GM18868 (cell line): ENCODE measurements around the gene SHTN1.

Source experiments
- ATAC-seq: cut with Tn5 transposase; IDR thresholded peaks from one replicate; pipeline ENCODE4 v1.9.1; 2021; ENCODE audit warnings: mild to moderate bottlenecking, moderate library complexity; ENCODE audit not compliant: unreplicated experiment

Gene SHTN1

GRCh38 chr10:116919164-116919563 lies 85.8 kb downstream of the SHTN1 start:
- ATAC-seq = no peak

- ATAC-seq = no peak
Observed at GRCh38 chr10:116918583-116918982, 86.4 kb downstream of the SHTN1 start.

GRCh38 chr10:116917481-116917880 lies 87.5 kb downstream of the SHTN1 start:
- no peak for ATAC-seq

DNA sequence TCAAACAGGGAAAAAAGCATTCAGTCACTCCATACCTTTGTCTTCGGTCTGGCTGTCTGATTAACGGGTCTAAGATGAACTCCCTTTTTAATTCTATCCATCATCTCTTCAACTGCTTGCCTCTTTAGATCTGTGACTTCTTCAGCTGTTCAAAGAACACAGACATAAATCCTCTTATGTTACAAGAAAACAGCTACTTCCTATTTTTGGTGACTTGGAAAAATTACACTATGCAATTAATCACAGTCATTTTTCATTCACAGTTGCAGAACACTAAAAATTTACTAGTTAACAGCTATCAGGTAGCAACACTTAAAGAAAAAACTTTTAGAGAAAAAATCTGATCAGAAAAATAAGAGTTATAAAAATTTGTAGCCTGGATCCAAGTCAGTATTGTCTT lies 89.6 kb downstream of the SHTN1 start:
- no peak for ATAC-seq

DNA sequence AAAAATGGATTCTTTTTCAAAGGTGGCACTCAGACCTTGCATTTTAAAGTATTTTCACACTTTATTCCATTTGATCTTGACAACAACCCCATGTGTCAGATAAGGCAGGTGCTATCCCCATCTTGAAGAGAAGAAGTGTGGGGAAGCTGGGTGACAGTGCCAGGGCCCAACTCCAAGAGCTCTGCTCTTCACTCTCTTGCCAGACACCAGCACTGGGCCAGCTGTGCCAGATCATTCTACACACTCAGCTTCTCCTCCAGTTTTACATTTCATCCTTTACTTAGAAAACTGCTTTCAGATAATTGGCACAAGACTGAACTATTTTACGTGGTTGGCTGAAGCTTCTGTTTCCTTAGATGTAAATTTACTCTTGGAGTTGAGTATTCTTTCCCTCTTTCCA lies 91.3 kb downstream of the SHTN1 start:
- no peak for ATAC-seq

DNA sequence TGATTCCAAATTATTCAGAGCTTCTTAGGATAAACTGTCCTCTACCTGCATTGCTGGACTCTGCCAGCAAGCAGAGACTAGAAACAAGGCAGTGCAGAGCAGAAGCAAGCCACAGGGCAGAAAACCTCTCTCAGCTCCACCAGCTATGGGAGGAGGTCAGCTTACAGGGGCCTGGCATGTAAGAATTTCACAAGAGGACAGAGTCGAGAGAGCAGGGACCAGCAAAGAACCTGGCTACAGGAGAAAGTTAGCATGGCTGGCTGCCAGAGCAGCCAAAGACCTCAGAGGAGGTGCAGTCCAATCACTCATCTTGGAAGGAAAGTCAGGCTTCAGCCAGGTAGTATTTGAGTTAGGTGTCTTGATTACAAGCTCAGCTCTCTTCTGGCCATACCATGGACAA lies 92.8 kb downstream of the SHTN1 start:
- no peak for ATAC-seq

DNA sequence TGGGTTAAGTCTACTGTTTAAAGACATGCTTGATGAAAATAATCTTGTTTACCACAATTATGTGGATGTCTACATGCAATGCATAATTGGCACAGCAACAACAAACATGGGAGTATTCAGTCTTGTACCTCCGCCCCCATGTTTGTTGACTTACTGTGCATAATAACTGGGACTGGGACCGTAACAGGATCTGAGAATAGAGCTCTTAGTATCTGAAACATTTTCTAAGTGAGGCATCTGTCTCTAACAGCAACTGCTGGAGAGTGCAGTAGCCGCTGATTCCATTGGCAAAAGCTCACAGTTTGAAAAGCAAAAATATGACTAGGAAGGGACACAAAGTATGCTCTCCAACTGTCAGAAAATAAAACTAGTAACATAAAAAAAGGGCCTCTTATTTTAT lies 94.1 kb downstream of the SHTN1 start:
- ATAC-seq = no peak

DNA sequence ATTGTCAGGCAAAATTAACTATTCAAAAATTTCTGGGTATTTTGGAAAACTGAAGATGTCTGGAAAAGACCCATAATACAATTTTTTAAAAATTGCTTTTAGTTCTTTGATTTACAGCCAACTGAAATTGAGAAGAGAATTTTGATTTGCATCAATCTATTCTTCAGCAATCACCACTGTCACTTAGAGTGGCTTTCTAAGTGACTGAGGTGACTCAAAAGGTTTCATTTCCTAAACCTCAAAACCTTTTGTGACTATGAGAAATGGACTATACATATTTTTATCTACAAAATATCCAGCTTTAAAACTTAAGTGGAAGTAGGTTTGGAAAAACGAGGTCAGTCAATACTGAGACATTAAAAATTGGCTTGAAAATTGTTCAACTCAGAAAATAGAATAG lies 95.7 kb downstream of the SHTN1 start:
- ATAC-seq = peak; percentile 48

GRCh38 chr10:116907245-116907987 lies 97.6 kb downstream of the SHTN1 start:
- no peak for ATAC-seq

DNA sequence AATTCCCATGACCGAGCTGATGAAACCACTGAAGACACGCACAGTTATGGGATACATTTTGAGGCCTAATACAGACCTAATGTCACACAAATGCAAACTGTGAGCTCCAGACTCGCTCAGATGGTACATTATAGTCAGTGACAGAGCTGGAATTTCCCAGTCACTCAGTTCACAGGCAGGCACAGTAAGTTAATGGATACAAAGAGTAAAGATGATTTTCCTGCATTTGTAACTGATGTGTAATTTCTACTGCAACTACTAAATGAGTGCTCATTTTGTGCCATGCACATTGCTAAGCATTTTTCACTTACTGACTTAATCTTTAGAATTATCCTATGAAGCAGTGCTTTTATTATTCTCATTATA lies 99.2 kb downstream of the SHTN1 start:
- ATAC-seq = no peak

GRCh38 chr10:116899626-116900025 lies 105.4 kb downstream of the SHTN1 start:
- ATAC-seq = no peak

- ATAC-seq = no peak
Observed at GRCh38 chr10:116893686-116894037, 111.3 kb downstream of the SHTN1 start.

DNA sequence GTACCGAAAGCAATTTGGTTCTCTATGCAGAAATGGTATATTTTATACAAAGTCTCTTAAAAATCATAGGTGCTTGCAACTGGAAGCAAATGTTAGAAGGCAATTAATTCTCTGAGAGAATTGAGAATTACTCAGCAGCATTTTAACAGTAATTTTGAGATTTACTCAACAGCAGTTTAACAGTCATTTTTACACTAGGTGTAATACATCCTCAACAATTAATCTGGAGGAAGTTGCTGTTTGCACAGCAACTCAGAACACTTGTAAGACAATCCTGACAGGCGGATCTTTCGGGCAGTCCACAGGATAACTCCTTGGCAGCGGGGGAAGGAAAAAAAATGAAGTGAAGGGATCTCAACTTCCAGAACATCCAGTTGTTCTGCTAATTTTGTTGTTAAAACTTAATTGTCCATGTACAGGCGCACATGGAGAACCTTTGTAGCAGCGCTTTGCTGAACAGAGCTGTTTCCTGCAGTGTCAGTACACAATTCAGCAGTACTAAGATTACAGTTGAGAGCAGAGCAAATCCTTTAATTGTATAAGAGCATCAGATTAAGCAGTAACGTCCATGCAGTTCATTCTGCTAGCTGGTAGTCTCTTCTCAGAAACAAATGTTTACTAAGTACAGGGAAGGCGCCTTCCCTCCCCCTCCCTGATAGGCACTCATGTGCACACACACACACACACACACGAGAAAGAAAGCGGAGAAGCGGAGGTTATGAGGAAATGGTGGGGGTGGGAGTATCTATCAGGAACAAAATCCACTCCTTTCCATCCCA lies 111.9 kb downstream of the SHTN1 start:
- ATAC-seq = no peak

- ATAC-seq = no peak
Observed at GRCh38 chr10:116891208-116891607, 113.8 kb downstream of the SHTN1 start.

DNA sequence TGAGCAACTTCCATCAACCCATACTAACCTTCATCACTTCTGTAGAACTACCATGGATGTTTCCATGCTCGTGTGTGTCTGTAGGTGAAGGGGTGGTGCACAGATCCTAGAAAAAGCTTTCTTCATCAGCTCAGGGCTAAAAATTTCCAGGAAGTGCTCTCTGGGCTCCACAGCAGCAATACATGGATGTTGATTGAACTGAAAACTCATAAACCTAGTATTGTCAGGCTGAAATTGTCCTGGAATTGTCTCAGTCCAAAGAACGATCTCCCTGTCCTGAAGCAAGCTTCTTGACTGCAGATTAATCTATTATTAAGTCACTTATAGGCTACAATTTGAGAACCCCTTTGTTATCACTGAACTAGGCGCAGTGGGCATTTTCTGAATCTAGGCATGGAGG lies 115.9 kb downstream of the SHTN1 start:
- ATAC-seq = no peak

DNA sequence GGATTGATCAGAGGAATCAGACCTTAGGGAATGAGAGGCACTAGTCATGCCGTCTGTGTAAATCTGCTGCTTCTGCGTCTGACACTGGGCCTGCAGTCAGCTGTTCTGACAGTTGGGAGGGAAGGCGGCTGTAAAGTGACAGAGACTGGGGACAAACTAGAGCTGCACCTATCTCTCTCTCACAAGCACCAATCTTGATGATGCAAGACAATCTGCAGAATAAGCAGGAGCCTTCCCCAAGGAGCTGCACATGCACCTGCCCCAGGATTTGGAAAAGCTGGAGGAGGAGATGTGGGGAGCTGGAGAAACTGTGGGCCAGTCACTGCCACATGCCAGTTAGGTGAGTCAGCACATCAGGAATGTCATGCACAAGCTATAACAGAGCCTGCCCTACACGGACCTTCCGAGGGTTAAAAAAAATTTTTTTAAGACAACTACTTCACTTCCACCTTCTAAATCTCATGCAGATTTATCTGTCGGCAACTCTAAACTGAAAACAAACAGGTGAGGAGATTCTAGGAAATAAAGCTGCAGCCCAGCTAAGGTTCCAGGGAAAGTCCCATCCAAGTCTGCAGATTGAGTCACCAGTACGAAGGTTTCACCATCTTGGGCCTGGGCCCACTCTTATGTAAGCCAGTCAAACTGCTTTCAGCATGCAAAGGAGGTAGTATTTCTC lies 116.5 kb downstream of the SHTN1 start:
- ATAC-seq = peak; percentile 45

DNA sequence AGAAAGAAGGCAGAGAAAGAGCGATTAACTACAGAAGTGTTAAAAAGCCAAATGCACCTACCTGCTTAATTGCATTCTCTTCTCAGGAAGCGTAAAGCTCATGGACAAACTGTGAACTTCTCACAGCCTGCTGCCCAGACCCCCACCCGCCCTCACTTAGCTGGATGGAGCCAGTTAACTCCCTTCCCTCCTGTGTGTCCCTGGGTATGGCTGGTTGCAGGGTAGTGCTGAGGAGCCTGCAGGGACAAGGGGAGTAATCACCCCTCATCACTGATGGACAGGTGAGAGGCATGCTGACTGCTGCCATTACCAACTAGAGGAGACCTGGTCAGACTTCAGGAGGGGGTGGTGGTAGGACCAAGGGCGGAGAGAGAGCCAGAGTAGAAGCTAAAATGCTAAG lies 118.2 kb downstream of the SHTN1 start:
- ATAC-seq = no peak

- ATAC-seq = no peak
Observed at GRCh38 chr10:116882639-116883038, 122.3 kb downstream of the SHTN1 start.

DNA sequence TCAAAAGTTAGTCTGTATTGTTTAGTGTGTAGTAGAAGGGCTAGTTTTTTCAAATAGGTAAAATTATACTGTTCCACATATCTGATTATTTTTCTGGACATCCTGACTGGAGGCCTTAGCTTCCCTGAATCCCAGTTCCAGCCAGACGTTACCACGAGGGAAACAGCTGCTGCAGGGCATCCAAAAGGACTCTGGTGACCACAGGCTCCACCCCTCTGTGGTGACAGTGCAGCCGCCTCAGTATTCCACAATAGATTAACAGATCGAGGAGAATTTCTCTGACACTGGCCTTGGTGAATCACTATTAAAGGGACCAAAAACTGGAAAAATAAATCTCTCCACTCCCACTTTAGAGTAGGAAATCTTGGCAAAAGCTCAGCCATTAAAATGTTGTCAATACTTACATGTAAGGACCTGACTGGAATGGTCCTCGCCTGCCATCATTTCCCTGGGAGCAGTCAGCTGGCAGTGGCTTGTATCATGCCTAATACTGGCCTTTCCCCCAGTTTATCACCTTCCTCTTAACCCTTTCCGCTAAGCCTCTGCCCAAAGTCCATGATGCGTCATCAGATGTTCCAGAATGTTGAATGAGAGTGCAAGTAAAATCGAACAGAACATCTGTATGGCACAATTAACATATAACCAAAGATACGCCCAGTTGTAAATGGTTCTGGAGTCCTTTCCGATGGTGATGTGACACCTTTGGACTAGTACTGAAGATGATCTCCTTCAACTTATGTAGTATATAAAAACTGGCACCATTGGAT lies 124.1 kb downstream of the SHTN1 start:
- no peak for ATAC-seq

DNA sequence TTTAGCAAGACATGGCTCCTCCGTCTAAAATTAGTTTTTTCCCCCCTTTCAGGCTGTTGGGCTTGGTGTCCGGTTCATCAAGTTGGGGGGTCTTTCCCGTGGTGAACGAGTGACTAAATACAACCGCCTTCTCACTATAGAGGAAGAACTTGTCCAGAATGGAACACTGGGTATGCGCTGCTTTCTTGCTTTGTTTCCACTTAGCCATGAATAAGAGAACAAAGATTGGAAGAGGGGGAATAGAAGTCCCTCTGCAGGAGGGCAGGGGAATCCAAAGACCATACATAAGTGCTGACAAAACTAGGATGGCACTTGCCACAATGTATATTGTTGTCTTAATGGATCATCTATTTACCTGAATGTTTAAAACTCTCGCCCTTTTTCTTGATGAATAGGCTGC lies 125.2 kb downstream of the SHTN1 start:
- ATAC-seq = no peak

DNA sequence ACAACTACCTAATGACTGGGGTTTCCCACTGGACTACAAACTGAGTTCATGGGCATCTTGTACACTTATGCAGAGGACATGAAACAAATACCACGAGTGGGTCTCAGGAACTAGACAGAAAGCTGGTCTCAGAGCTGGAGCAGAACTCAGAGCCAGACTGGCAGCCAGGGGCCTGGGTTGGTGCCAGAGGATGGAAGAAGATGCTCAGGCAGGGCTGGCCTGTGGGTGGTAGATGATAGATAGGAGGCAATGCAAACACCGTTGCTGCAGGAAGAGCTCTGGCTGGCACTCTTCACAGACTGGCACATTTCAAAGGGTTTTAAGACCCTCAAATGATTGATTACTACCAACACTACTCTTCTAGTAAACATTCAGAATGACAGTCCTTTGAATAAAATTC lies 126.9 kb downstream of the SHTN1 start:
- ATAC-seq = no peak
